Suprapubic skin (tissue), 4 donors: Measurements from ENCODE around the gene ZEB1. TPM values are rescaled to one million over a fixed set of nuclear protein-coding genes. Genes with fewer than 3 reads are reported as not detected.
A peak's percentile ranks its signal among the peaks of the same experiment; 100 is the strongest.
"Not testable (repeated sequence)": the region's sequence is repeated elsewhere in the genome, so short reads cannot be mapped to it uniquely, and the experiment has no call there.

Experiments
- DNase-seq, 2 donors: peaks; one replicate each; pipeline ENCODE4 v3.0.0-alpha.2; 2019; ENCODE audit warnings: low spot score in 2 of 2
- H3K27ac ChIP-seq: fragments of 200-600 bp; sonication (generic); one replicate; pipeline ENCODE4 v1.5.1; 2019
- H3K27me3 ChIP-seq: fragments of 200-600 bp; sonication (generic); one replicate; pipeline ENCODE4 v1.5.1; 2019
- H3K36me3 ChIP-seq: fragments of 200-600 bp; sonication (generic); one replicate; pipeline ENCODE4 v1.5.1; 2019
- H3K4me1 ChIP-seq: fragments of 200-600 bp; sonication (generic); one replicate; pipeline ENCODE4 v1.5.1; 2019
- H3K4me3 ChIP-seq: fragments of 200-600 bp; sonication (generic); one replicate; pipeline ENCODE4 v1.5.1; 2019; ENCODE audit warnings: mild to moderate bottlenecking
- H3K9me3 ChIP-seq: fragments of 200-600 bp; sonication (generic); one replicate; pipeline ENCODE4 v1.5.1; 2019
- CTCF ChIP-seq, 2 donors: fragments of 200-600 bp in 1 of 2; fragments of 450-650 bp in 1 of 2; sonication (generic) in 1 of 2; IDR thresholded peaks; one replicate each; pipeline ENCODE4 v1.5.1; 2016 to 2019; ENCODE audit warnings: antibody characterized with exemption in 2 of 2, mild to moderate bottlenecking in 1 of 2, moderate library complexity in 1 of 2
- EP300 ChIP-seq: sonication (generic); formaldehyde crosslinking; IDR thresholded peaks from one replicate; pipeline ENCODE4 v1.6.1; 2017; ENCODE audit warnings: antibody characterized with exemption
- POLR2A ChIP-seq, 2 donors: fragments of 450-650 bp; IDR thresholded peaks; one replicate each; pipeline ENCODE4 v1.6.1; 2017; ENCODE audit warnings: antibody characterized with exemption in 2 of 2, mild to moderate bottlenecking in 2 of 2, moderate library complexity in 2 of 2
- POLR2AphosphoS5 ChIP-seq, 3 donors: sonication (generic); formaldehyde crosslinking; IDR thresholded peaks; one replicate each; pipeline ENCODE4 v1.6.1; 2017; ENCODE audit warnings: antibody characterized with exemption in 3 of 3
- WGBS: methylation state at CpG from one replicate; pipeline ENCODE4 v1.1.5; 2018; 5-methylcytosine and 5-hydroxymethylcytosine counted together
- total RNA-seq, 4 donors: library from RNA; depleted of rRNA; stranded (reverse); fragments of >200 nt; gene quantifications; one replicate each; pipeline ENCODE4 v1.1.0, GENCODE V29; 2016

Gene ZEB1
- total RNA-seq, 4 donors from 2014 or later: 7.1 to 35.8 (median 13.8) TPM

GRCh38 chr10:31358688-31359330 is 39.8 kb downstream of the ZEB1 start:
- peak overlapping the region; percentile 18 for H3K27ac ChIP-seq
- H3K36me3 ChIP-seq: peaks cover 8% of the 10 kb centered on the region
- 24% methylated on average over 1 of the region's 1 CpG for WGBS
- no peak for DNase-seq
- peaks cover 24% of the 10 kb centered on the region for H3K4me1 ChIP-seq
- peaks cover 2% of the 10 kb centered on the region for H3K9me3 ChIP-seq
- TF ChIP-seq CTCF (IDR thresholded peaks at IDR 0.05) (no peak), POLR2AphosphoS5 (IDR thresholded peaks at IDR 0.05) (no peak), POLR2A (IDR thresholded peaks at IDR 0.05) (no peak), EP300 (no peak)
- H3K27me3 ChIP-seq: no peaks in the 10 kb centered on the region
- no peak overlapping the region for H3K4me3 ChIP-seq

- TF ChIP-seq POLR2A (IDR thresholded peaks at IDR 0.05): no peak
- TF ChIP-seq CTCF (IDR thresholded peaks at IDR 0.05): no peak
- TF ChIP-seq POLR2AphosphoS5 (IDR thresholded peaks at IDR 0.05): no peak
- WGBS: 82% methylated on average over 1 of the region's 1 CpG
- Histone ChIP-seq H3K9me3 (peaks cover 2% of the 10 kb centered on the region), H3K4me1 (peaks cover 18% of the 10 kb centered on the region), H3K36me3 (peaks cover 8% of the 10 kb centered on the region), H3K27me3 (no peaks in the 10 kb centered on the region), H3K27ac (no peak overlapping the region), H3K4me3 (no peak overlapping the region)
- no peak for DNase-seq
Observed at GRCh38 chr10:31359979-31360378, 41.0 kb downstream of the ZEB1 start.

GRCh38 chr10:31361475-31361874 is 42.5 kb downstream of the ZEB1 start:
- DNase-seq, H3K36me3 ChIP-seq, H3K9me3 ChIP-seq, H3K4me3 ChIP-seq, H3K27ac ChIP-seq, H3K27me3 ChIP-seq: not testable (repeated sequence)
- WGBS: 93% methylated on average over 11 of the region's 15 CpGs
- H3K4me1 ChIP-seq: peaks cover 17% of the 10 kb centered on the region

GRCh38 chr10:31362023-31362641 is 43.1 kb downstream of the ZEB1 start:
- 100% methylated on average over 11 of the region's 44 CpGs for WGBS
- Histone ChIP-seq H3K9me3 (peaks cover 2% of the 10 kb centered on the region), H3K4me3 (no peak overlapping the region), H3K27ac (no peak overlapping the region), H3K27me3 (no peaks in the 10 kb centered on the region), H3K4me1 (peaks cover 17% of the 10 kb centered on the region), H3K36me3 (peaks cover 8% of the 10 kb centered on the region)
- DNase-seq: no peak
- no peak for TF ChIP-seq POLR2A (IDR thresholded peaks at IDR 0.05)
- TF ChIP-seq CTCF (IDR thresholded peaks at IDR 0.05): no peak
- TF ChIP-seq EP300: no peak
- no peak for TF ChIP-seq POLR2AphosphoS5 (IDR thresholded peaks at IDR 0.05)

DNA sequence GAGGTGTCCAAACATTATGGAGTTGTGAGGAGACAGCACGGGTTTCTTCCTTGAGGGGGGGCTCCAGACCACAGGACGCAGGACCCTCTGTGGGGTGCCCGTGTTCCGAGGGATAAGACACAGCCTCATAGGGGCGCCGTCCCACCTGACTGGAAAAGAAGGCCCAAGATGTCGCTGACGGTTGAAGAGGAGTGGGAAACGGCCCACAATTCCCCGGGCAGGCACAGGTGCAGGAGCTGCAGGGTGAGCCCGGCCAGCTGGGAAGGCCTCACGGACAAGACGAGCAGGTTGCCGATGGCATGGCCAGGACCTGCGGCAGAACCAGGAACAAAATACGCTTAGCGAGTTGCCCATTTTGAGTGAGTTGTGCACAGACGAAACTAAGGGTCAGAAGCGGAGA is 44.7 kb downstream of the ZEB1 start:
- H3K27ac ChIP-seq, H3K4me3 ChIP-seq, DNase-seq, H3K9me3 ChIP-seq, H3K36me3 ChIP-seq, H3K27me3 ChIP-seq: not testable (repeated sequence)
- 96% methylated on average over 16 of the region's 19 CpGs for WGBS
- H3K4me1 ChIP-seq: peaks cover 14% of the 10 kb centered on the region

- H3K36me3 ChIP-seq, H3K27ac ChIP-seq, H3K4me3 ChIP-seq, DNase-seq, H3K4me1 ChIP-seq, H3K27me3 ChIP-seq, H3K9me3 ChIP-seq: not testable (repeated sequence)
- WGBS: 70% methylated on average over 2 of the region's 13 CpGs
Observed at GRCh38 chr10:31364238-31364637, 45.2 kb downstream of the ZEB1 start.

DNA sequence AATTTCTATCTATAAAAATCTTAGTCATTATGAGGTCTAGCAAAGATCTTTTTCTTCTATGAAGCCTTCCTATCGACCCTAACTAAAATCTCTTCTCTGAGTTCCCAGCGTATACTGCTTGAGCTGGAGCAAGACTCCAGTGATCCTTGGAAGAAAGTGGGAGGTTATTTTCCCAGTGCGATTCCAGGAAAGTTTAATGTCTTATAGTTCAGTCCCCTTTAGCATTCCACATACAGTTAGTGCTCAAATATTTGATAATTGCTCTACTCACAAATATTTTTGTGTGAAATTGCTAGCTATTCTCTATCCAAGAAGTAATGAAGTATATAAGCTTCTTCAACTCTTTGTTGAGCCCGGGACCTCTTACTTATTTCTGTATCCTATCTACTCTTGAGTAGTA is 47.7 kb downstream of the ZEB1 start:
- no peak for DNase-seq
- H3K27me3 ChIP-seq: no peaks in the 10 kb centered on the region
- no peak for TF ChIP-seq POLR2A (IDR thresholded peaks at IDR 0.05)
- no peak for TF ChIP-seq EP300
- TF ChIP-seq CTCF (IDR thresholded peaks at IDR 0.05): no peak
- TF ChIP-seq POLR2AphosphoS5 (IDR thresholded peaks at IDR 0.05): no peak
- WGBS: 89% methylated on average over 4 of the region's 4 CpGs
- H3K4me1 ChIP-seq: no peaks in the 10 kb centered on the region
- no peaks in the 10 kb centered on the region for H3K9me3 ChIP-seq
- H3K4me3 ChIP-seq: no peak overlapping the region
- H3K27ac ChIP-seq: no peak overlapping the region
- peaks cover 5% of the 10 kb centered on the region for H3K36me3 ChIP-seq
